Muscle layer of colon (tissue), 2 donors: ENCODE measurements around the gene MAGI2.

ENCODE experiments used
- H3K27ac ChIP-seq: one replicate; pipeline ENCODE4 v1.7.0; 2013; ENCODE audit warnings: low read depth, mild to moderate bottlenecking, low read length, moderate library complexity
- H3K27me3 ChIP-seq, 2 donors: one replicate each; pipeline ENCODE4 v1.7.0; 2013; ENCODE audit warnings: low read length in 2 of 2, mild to moderate bottlenecking in 2 of 2; ENCODE audit not compliant: insufficient read depth in 2 of 2, control insufficient read depth in 1 of 2
- H3K36me3 ChIP-seq: one replicate; pipeline ENCODE4 v1.7.0; 2013; ENCODE audit warnings: mild to moderate bottlenecking, low read length; ENCODE audit not compliant: insufficient read depth
- H3K4me1 ChIP-seq: one replicate; pipeline ENCODE4 v1.7.0; 2013; ENCODE audit warnings: mild to moderate bottlenecking, low read length; ENCODE audit not compliant: insufficient read depth
- H3K4me3 ChIP-seq, 2 donors: one replicate each; pipeline ENCODE4 v1.7.0; 2013; ENCODE audit warnings: low read length in 2 of 2, low read depth in 1 of 2, mild to moderate bottlenecking in 1 of 2, moderate library complexity in 1 of 2
- H3K9ac ChIP-seq: one replicate; pipeline ENCODE4 v1.7.0; 2013; ENCODE audit warnings: low read length
- H3K9me3 ChIP-seq: one replicate; pipeline ENCODE4 v1.7.0; 2013; ENCODE audit warnings: mild to moderate bottlenecking, low read length
- donor health status: abdominal sarcoma.
- donor health status: Adenocarcinoma of cecum.

Gene MAGI2

DNA sequence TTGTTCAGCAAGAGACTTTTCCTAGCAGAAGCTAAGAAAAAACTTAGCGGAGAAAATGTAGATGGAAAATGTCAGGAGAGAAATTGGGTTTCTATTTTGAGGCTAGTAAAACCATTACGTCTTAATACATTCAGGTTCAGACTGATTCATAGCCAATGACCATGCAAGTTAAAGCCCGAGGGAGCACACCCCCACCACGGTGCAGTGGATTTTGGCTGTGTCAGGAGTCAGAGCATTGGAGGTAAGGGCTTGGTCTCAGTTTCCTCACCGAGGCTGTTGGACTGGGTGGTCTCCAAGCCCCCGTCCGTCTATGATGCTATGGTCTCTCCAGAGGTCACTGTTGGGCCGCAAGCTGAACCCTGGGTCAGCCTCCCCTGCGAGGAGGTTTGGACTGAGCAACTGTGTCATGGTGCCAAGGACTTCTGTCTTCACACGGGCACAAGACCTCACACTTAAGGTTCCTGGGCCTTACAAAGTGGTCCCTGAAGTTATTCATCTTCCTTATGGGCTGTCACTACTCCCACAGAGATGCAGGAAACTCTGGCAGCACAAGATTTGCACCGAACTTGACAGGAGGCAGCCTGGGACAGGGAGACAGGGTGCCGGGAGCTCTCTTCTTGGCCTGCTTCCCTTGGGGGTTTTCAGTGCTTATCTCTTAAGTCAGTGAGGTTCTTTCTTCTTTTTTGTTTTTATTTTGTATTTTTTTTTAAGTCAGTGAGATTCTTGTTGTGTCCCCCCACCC lies 1468.1 kb downstream of the MAGI2 start:
- Histone ChIP-seq H3K4me1 (no peaks in the 10 kb centered on the region), H3K27me3 (no peaks in the 10 kb centered on the region), H3K27ac (no peak overlapping the region), H3K9ac (no peak overlapping the region), H3K4me3 (no peak overlapping the region), H3K9me3 (no peaks in the 10 kb centered on the region), H3K36me3 (no peaks in the 10 kb centered on the region)

DNA sequence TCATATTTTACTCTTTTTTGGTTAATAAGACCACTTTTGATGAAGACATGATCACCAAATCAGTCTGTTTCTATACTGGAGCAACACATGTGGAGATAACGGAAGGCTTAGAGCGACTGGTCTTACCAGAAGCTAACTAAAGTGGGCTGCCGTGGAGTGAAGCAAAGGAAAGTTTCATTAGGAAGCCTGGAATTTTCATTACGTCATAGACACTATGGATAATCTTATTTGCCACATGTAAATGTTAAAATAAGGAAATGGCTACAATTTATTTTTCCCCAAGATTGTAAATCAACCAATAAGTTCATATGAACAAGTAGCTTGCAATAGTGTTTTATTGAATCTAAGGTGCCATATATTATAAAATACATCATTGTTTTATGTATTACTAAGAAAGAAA lies 1469.5 kb downstream of the MAGI2 start:
- Histone ChIP-seq H3K9ac (no peak overlapping the region), H3K4me1 (no peaks in the 10 kb centered on the region), H3K36me3 (no peaks in the 10 kb centered on the region), H3K9me3 (no peaks in the 10 kb centered on the region), H3K27me3 (no peaks in the 10 kb centered on the region), H3K27ac (no peak overlapping the region), H3K4me3 (no peak overlapping the region)

DNA sequence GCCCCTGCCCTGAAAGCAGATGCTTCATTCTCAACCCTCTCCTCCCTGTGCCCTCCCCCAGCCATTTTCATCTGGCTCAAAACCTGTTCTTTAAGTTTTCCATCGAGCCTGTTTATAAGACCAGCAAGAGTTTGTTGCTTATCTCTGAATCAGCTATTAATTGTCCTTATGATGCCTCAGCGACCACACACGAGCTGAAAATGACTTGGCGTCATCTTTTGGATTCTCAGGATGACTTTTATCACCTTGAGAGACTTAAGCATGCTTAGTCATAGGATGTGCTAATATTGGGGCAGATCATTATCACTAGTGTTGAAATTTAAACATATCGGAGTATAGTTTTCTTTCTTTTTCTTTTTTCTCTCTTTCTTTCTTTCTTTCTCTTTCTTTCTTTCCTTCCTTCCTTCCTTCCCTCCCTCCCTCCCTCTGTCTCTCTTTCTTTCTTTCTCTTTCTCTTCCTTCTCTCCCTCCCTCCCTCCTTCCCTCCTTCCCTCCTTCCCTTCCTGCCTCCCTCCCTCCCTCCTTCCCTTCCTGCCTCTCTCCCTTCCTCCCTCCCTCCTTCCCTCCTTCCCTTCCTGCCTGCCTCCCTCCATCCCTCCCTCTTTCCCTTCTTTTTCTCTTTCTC lies 1470.4 kb downstream of the MAGI2 start:
- no peaks in the 10 kb centered on the region for H3K27me3 ChIP-seq
- H3K9ac ChIP-seq = no peak overlapping the region
- no peak overlapping the region for H3K27ac ChIP-seq
- no peak overlapping the region for H3K4me3 ChIP-seq
- H3K4me1 ChIP-seq = no peaks in the 10 kb centered on the region
- H3K9me3 ChIP-seq = no peaks in the 10 kb centered on the region
- H3K36me3 ChIP-seq = no peaks in the 10 kb centered on the region

DNA sequence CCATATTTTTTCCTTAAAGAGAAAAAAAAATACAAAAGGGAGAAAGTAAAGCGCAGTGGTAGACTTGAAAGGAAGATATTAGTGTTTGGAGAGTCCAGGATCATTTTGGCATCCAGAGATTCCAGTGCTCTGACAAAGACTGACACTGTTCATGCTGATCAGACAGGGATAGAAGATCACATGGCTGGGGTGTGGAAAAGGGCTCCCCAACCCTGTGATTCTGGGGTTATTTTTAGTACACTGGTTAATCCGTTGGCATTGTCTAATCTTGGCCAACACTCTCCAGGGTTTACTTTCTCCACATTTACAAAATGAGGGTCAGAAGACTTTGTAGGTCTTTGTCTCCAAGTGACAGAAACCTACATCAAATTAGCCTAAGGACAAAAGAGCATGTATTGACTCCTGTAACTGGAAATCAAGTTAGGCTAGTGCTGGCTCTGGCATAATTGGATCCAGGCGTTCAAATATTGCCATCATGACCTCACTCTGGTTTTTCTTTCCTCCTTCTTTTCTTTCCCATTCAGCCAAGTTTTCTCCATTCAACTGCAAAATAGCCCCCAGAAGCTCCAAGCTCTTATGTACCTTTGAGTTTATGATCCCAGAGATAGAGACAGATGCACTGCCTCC lies 1473.3 kb downstream of the MAGI2 start:
- Histone ChIP-seq H3K9me3 (no peaks in the 10 kb centered on the region), H3K9ac (no peak overlapping the region), H3K36me3 (no peaks in the 10 kb centered on the region), H3K27me3 (no peaks in the 10 kb centered on the region), H3K4me1 (no peaks in the 10 kb centered on the region), H3K4me3 (no peak overlapping the region), H3K27ac (no peak overlapping the region)

DNA sequence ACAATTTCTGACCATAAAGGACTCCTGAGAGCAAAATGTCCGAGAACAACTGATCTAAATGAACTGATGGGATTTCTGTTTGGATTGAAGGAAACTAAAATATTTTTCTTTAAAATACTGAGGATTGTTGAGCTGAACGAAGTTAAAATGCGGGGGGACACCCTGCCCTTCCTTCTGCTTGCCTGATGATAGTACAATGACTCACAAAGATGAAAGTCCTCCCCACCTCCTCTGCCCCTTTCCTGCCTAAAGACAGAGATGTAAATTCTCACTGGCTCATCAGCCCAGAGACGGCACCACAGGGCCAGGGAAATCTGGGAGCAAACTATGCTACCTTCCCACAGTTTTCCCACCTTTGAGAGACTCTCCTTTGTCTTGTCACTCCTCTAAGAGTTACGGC lies 1474.2 kb downstream of the MAGI2 start:
- Histone ChIP-seq H3K4me3 (no peak overlapping the region), H3K9ac (no peak overlapping the region), H3K36me3 (no peaks in the 10 kb centered on the region), H3K27me3 (no peaks in the 10 kb centered on the region), H3K9me3 (no peaks in the 10 kb centered on the region), H3K27ac (no peak overlapping the region), H3K4me1 (no peaks in the 10 kb centered on the region)

DNA sequence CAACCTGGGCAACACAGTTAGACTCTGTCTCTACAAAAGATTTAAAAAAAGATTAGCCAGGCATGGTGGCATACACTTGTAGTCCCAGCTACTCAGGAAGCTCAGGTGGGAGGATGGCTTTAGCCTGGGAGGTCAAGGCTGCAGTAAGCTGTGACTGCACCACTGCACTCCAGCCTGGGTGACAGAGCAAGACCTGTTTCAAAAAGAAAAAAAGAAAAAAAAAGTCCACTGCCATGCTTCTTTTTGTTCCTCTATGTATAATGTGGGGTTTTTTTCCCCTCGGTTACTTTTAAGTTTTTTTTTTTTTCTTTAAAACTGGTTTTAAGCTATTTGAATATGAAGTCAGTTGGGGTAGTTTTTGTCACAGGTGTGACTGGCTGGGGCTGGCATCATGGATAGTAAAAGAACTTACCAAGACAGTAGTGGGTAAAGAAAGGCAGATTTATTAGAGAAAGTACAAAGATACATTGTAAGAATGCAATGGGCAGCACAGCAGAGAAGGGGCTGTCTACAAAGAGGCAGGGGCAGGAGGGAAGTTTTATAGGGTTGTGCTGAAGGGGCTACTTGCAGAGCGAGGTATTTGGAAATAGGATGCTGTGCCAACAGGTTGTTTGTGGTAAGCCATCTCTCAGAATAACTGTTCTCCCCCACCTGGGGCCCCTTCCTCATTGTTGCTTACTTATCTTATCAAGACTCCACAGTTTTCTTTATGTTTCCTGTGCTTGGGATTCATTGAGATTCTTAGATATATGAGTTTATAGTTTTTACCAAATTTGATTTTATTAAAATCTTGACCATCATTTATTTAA lies 1477.6 kb downstream of the MAGI2 start:
- Histone ChIP-seq H3K4me3 (no peak overlapping the region), H3K27ac (no peak overlapping the region), H3K36me3 (no peaks in the 10 kb centered on the region), H3K9ac (no peak overlapping the region), H3K27me3 (no peaks in the 10 kb centered on the region), H3K4me1 (no peaks in the 10 kb centered on the region), H3K9me3 (no peaks in the 10 kb centered on the region)

DNA sequence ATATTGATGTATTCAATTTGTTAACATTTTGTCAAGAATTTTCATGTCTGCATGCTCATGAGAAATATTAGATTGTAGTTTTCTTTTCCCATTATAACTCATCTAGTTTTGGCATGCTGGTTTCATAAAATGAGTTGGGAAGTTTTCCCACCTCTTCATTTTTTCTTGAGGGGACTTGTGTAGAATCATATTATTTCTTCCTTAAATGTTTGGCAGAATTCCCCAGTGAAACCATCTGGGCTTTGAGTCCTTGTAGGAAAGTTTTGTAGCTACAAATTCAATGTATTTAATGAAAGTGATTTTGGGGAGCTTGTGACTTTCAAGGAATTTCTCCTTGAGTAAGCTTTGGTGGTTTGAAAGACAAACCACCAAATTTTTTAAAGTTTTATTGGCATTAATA lies 1481.7 kb downstream of the MAGI2 start:
- Histone ChIP-seq H3K9ac (no peak overlapping the region), H3K27me3 (no peaks in the 10 kb centered on the region), H3K4me1 (no peaks in the 10 kb centered on the region), H3K9me3 (no peaks in the 10 kb centered on the region), H3K27ac (no peak overlapping the region), H3K36me3 (no peaks in the 10 kb centered on the region), H3K4me3 (no peak overlapping the region)

DNA sequence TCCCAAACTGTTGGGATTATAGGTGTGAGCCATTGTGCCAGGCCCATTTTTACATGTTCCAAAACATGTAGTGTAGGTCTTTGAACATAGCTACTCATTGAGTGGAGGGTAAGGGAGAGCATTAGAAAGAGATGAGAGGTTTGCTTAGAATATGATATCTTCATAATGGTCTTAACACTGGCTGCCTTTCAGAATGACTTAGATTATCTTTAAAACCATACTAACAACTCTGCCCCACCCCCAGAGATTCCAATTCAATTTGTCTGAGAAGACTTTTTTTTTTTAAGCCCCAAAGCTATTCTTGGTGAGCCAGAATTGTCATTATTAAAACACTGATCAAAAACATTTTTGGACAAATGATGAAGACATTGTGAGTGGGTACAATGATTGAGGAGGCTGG lies 1486.0 kb downstream of the MAGI2 start:
- no peak overlapping the region for H3K27ac ChIP-seq
- no peak overlapping the region for H3K9ac ChIP-seq
- no peaks in the 10 kb centered on the region for H3K27me3 ChIP-seq
- H3K36me3 ChIP-seq = no peaks in the 10 kb centered on the region
- no peaks in the 10 kb centered on the region for H3K4me1 ChIP-seq
- no peaks in the 10 kb centered on the region for H3K9me3 ChIP-seq
- H3K4me3 ChIP-seq = no peak overlapping the region
